HFF-Myc (cell line): ENCODE data around the gene DDAH1.

Source experiments
- DNase-seq: peaks from one replicate; pipeline ENCODE4 v3.0.0-alpha.2; 2011; ENCODE audit warnings: low read depth; ENCODE audit errors: extremely low read depth
- H3K4me3 ChIP-seq: replicated peaks from 2 replicates; pipeline ENCODE4 v1.5.1; 2011; ENCODE audit warnings: low read depth, mild to moderate bottlenecking, control low read depth, low read length
- CTCF ChIP-seq: IDR thresholded peaks from 2 replicates; pipeline ENCODE4 v1.5.1; 2012; ENCODE audit warnings: mild to moderate bottlenecking, low read depth, low read length, control low read depth; ENCODE audit errors: missing control alignments

The DDAH1 gene

GRCh38 chr1:85484716-85485115 is 19.8 kb upstream of the DDAH1 start:
- TF ChIP-seq CTCF = no peak

GRCh38 chr1:85484264-85484663 is 19.3 kb upstream of the DDAH1 start:
- no peak for DNase-seq
- TF ChIP-seq CTCF = no peak
- H3K4me3 ChIP-seq = no peak overlapping the region

More at GRCh38 chr1:85484716-85485115, 19.8 kb upstream of the DDAH1 start:
- DNase-seq = no peak
- no peak overlapping the region for H3K4me3 ChIP-seq

- no peak for TF ChIP-seq CTCF
- no peak overlapping the region for H3K4me3 ChIP-seq
- DNase-seq = no peak
Observed at GRCh38 chr1:85481688-85482087, 16.7 kb upstream of the DDAH1 start.

- H3K4me3 ChIP-seq = no peak overlapping the region
- DNase-seq = no peak
- no peak for TF ChIP-seq CTCF
Observed at GRCh38 chr1:85480566-85480965, 15.6 kb upstream of the DDAH1 start.

GRCh38 chr1:85479491-85479890 is 14.5 kb upstream of the DDAH1 start:
- no peak for DNase-seq
- no peak overlapping the region for H3K4me3 ChIP-seq
- TF ChIP-seq CTCF = no peak

- no peak for DNase-seq
- no peak overlapping the region for H3K4me3 ChIP-seq
- TF ChIP-seq CTCF = no peak
Observed at GRCh38 chr1:85478366-85478765, 13.4 kb upstream of the DDAH1 start.

GRCh38 chr1:85475055-85475454 is 10.1 kb upstream of the DDAH1 start:
- H3K4me3 ChIP-seq = no peak overlapping the region
- DNase-seq = no peak
- TF ChIP-seq CTCF = no peak
